ENCODE results near the gene SP2.

DNA sequence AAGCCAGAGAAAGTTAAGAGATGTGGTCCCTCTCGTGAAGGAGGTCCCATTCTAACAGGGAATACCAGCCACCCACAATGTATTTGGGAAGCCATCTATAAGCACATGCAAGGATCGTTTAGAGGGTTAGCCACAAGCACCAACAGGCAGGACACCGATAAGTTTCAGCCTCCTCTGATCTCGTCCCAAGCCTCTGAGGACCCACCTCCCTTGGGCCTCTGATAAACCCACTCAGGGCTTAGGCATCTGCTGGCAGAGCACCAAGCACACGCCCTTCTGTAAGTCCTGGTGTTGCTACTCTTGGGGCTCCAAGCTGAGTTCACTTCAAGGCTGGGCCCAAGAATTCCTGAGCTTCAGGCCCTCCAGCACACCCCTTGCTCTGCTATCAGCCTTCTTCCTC, 39.9 kb downstream of the SP2 start:
- TF ChIP-seq CTCF (IDR thresholded peaks at IDR 0.05; ENCODE audit: control extremely low read depth in 1 of 3, insufficient read depth in 1 of 3, low read depth in 1 of 3, low read length in 3 of 3) = no peak
- no peak for TF ChIP-seq POLR2A (IDR thresholded peaks at IDR 0.05; ENCODE audit: control extremely low read depth in 1 of 2, low read depth in 2 of 2, low read length in 2 of 2)
- no peak for TF ChIP-seq POLR2AphosphoS5 (IDR thresholded peaks at IDR 0.05; ENCODE audit: low read depth, low read length)
- TF ChIP-seq TBP (IDR thresholded peaks at IDR 0.05; ENCODE audit: low read depth, low read length) = no peak
- no peak for TF ChIP-seq SP4 (IDR thresholded peaks at IDR 0.05; ENCODE audit: low read length)
- no peak for TF ChIP-seq EZH2 (IDR thresholded peaks at IDR 0.05; ENCODE audit: low read depth, low read length, severe bottlenecking)
